SH-SY5Y (cell line): ENCODE data around the gene ADGRL3.

Source experiments
- GATA2 ChIP-seq: IDR thresholded peaks from 2 replicates; pipeline ENCODE4 v1.6.1; 2011; ENCODE audit warnings: mild to moderate bottlenecking, low read depth, low read length
- GATA3 ChIP-seq: IDR thresholded peaks from 2 replicates; pipeline ENCODE4 v1.6.1; 2011; ENCODE audit warnings: low read depth, mild to moderate bottlenecking, low read length, moderate library complexity

GRCh38 chr4:61588621-61589402, 388.7 kb downstream of the ADGRL3 start:
- TF ChIP-seq GATA2 (no peak), GATA3 (no peak)
